Measurements from ENCODE around the gene PHKG2.

Gene PHKG2

GRCh38 chr16:30738984-30739951 lies 9.0 kb upstream of the PHKG2 start:
- Mint-ChIP-seq H3K36me3 (peaks cover 28% of the 10 kb centered on the region), H3K4me3 (no peak overlapping the region), H3K9me3 (no peaks in the 10 kb centered on the region), H3K27ac (no peak overlapping the region), H3K4me1 (peaks cover 12% of the 10 kb centered on the region), H3K27me3 (no peaks in the 10 kb centered on the region)
- DNase-seq (ENCODE audit: low spot score in 2 of 2) = no peak
- ATAC-seq (ENCODE audit: low read depth) = no peak

DNA sequence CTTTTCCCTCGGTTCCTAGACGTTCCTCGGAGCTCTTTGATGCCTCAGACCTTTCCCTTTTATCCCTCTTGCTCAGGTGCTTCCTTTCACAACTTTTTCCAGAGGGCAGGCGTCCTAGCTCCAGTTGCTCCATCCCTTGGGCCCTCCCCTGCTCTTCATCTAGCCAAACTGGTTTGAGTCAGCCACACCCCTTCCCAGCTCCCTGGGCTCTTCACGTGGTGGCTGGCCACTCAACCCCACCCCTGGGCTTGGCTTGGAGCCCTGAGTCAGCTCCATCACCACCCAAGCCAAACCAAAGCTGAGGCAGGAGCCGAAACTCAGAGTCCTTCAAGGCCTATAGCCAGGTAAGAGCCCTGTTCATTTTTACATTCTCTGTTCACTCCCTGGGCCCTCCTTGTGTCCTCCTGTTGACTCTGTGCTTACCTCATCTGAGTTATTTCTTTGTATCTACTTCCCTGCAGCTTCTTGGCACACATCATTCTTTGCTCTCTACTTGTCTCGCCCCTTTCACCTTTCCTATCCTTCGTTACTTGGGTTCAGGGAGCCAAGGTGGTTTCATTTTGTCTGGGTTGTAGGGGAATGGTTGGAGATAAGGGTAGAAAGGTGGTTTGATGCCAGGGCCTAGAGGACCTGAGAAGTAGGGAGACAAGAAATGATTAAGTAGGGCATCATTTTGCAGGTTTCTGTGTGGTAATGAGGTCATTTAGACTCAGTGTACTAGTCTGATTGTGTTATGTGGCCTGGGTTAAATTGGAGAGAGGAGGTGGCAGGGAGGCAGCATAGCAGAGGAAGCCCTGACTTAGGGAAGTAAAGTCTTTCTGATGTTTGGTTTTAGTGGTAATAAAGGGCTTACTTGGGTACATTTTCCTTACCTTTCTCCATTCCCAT lies 7.6 kb upstream of the PHKG2 start:
- Mint-ChIP-seq H3K4me3 (no peak overlapping the region), H3K4me1 (peaks cover 12% of the 10 kb centered on the region), H3K27ac (no peak overlapping the region), H3K9me3 (no peaks in the 10 kb centered on the region), H3K27me3 (no peaks in the 10 kb centered on the region), H3K36me3 (peaks cover 32% of the 10 kb centered on the region)
- ATAC-seq (ENCODE audit: low read depth) (no peak), DNase-seq (ENCODE audit: low spot score in 2 of 2) (no peak)

DNA sequence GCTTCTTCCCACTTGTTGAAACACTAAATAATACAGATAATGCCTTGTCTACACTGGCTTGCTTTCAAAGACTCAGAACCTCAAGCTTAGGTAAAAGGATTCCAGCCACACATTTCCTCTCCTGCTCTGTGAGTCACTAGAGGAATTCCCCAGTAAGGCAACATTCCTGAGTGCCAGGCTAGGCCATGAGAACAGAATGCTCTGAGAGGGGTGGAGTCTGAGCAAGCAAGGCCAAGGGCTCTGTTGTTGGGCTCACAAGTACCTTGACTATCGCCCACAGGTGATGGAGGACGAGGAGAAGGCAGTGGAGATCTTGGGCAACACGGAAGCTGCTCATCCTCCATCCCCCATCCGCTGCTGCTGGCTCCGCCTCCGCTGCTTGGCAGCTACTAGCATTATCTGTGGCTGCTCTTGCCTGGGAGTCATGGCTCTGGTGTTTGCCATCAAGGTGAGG lies 6.7 kb upstream of the PHKG2 start:
- Mint-ChIP-seq H3K4me1 (peaks cover 12% of the 10 kb centered on the region), H3K27me3 (no peaks in the 10 kb centered on the region), H3K27ac (no peak overlapping the region), H3K9me3 (no peaks in the 10 kb centered on the region), H3K4me3 (no peak overlapping the region), H3K36me3 (peaks cover 30% of the 10 kb centered on the region)
- no peak for ATAC-seq (ENCODE audit: low read depth)
- DNase-seq (ENCODE audit: low spot score in 2 of 2) = no peak

GRCh38 chr16:30743716-30744115 lies 4.5 kb upstream of the PHKG2 start:
- no peaks in the 10 kb centered on the region for H3K9me3 Mint-ChIP-seq
- DNase-seq (ENCODE audit: low spot score in 2 of 2) (no peak), ATAC-seq (ENCODE audit: low read depth) (no peak)
- no peak overlapping the region for H3K27ac Mint-ChIP-seq
- H3K36me3 Mint-ChIP-seq = peaks cover 19% of the 10 kb centered on the region
- H3K4me3 Mint-ChIP-seq = no peak overlapping the region
- H3K4me1 Mint-ChIP-seq = peaks cover 18% of the 10 kb centered on the region
- no peaks in the 10 kb centered on the region for H3K27me3 Mint-ChIP-seq

DNA sequence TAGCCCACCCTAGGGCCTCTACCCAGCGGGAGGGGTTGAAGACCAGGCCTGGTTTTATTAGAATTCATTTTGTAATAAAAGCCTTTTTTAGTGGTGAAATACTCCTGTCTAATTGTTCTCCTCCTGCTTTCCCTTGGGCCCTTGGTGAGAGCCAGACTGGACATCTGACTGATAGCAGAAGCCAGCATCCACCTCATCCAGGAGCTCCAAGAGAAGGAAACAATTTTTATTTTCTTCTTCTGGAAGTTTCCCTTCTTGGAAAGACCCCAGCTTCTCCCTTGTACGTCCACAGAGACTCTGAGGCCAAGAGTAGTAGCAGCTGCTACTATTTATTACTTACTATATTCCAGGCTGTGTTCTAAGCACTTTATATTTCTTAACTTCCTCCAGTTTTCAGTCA lies 4.0 kb upstream of the PHKG2 start:
- ATAC-seq (ENCODE audit: low read depth) (no peak), DNase-seq (ENCODE audit: low spot score in 2 of 2) (no peak)
- Mint-ChIP-seq H3K27ac (no peak overlapping the region), H3K27me3 (no peaks in the 10 kb centered on the region), H3K36me3 (peaks cover 17% of the 10 kb centered on the region), H3K9me3 (no peaks in the 10 kb centered on the region), H3K4me3 (no peak overlapping the region), H3K4me1 (peaks cover 21% of the 10 kb centered on the region)

DNA sequence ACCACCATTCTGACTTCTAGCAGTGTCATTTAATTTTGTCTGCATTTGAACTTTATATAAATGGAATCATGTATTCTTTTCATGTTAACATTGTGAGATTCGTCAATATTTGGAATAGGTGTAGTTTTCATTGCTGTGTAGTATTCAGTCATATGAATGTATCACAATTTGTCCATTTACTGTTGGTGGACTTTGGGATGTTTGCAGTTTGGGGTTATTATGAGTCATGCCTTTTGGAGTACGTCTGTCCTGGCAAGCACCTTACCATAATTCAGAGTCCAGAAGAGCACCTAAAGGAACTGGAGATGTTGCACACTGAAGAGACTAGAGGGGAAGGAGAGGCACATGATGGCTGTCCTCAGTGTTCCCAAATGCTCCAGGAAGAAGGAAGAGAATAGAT lies 3.1 kb upstream of the PHKG2 start:
- DNase-seq (ENCODE audit: low spot score in 2 of 2) = no peak
- H3K36me3 Mint-ChIP-seq = peaks cover 17% of the 10 kb centered on the region

GRCh38 chr16:30746638-30747175 lies 1.5 kb upstream of the PHKG2 start:
- peaks cover 23% of the 10 kb centered on the region for H3K36me3 Mint-ChIP-seq

More for the DNA sequence above, 3.1 kb upstream of the PHKG2 start:
- Mint-ChIP-seq H3K27ac (no peak overlapping the region), H3K4me1 (peaks cover 24% of the 10 kb centered on the region), H3K27me3 (no peaks in the 10 kb centered on the region), H3K4me3 (no peak overlapping the region), H3K9me3 (no peaks in the 10 kb centered on the region)
- ATAC-seq (ENCODE audit: low read depth) = no peak

DNA sequence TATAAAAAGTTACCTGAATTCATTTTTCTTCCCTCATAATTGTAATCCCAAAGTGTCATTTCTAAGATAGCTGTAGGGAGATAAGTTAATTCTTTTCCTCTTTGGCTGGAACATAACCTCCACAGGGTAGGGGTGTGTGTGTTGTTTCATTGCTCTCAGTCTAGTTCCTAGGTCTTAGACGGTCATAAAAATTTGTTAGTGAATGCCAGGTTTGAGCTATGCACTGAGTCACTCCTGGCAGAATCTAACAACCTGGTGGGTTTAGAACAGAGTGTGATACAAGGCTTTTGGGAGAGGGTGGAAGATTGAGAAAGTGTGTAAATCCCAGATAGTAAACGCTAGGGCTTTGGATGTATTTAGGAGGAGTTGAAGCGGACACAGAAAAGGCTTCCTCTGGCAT lies 894 bp upstream of the PHKG2 start:
- peaks cover 17% of the 10 kb centered on the region for H3K4me1 Mint-ChIP-seq
- H3K27me3 Mint-ChIP-seq = no peaks in the 10 kb centered on the region
- no peaks in the 10 kb centered on the region for H3K9me3 Mint-ChIP-seq
- peak overlapping the region; percentile 94 for H3K4me3 Mint-ChIP-seq
- ATAC-seq (ENCODE audit: low read depth) = no peak
- H3K27ac Mint-ChIP-seq = peak overlapping the region; percentile 80
- DNase-seq (ENCODE audit: low spot score in 2 of 2) = no peak
- peaks cover 18% of the 10 kb centered on the region for H3K36me3 Mint-ChIP-seq

More at GRCh38 chr16:30746638-30747175, 1.5 kb upstream of the PHKG2 start:
- Mint-ChIP-seq H3K4me3 (no peak overlapping the region), H3K27me3 (no peaks in the 10 kb centered on the region), H3K27ac (no peak overlapping the region), H3K4me1 (peaks cover 22% of the 10 kb centered on the region), H3K9me3 (no peaks in the 10 kb centered on the region)
- ATAC-seq (ENCODE audit: low read depth) (no peak), DNase-seq (ENCODE audit: low spot score in 2 of 2) (no peak)

DNA sequence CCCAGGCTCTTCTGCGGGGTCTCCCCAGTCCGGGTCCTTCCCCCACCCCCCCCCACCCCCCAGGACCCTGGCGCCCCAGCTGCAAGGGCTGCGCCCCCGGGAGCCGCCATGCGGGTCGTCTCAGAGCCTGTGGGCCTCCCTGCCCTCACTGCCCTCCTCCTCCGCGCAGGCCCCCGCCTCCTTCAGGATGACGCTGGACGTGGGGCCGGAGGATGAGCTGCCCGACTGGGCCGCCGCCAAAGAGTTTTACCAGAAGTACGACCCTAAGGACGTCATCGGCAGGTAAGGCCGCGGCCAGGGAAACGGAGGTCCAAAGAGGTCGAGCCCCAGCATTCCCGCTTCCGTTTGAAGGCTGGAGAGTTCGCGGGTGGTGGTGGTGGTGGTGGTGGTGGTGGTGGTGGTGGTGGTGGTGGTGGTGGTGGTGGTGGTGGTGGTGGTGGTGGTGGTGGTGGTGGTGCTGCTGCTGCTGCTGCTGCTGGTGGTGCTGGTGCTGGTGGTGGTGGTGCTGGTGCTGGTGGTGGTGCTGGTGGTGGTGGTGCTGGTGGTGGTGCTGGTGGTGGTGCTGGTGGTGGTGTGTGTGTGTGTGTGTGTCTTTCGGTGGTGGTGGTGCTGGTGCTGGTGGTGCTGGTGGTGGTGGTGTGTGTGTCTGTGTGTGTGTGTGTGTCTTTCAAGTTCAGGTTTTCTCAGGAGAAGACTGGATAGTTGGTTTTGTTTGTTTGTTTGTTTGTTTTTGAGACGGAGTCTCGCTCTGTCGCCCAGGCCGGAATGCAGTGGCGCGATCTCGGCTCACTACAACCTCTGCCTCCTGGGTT lies 615 bp downstream of the PHKG2 start:
- no peak for DNase-seq (ENCODE audit: low spot score in 2 of 2)
- Mint-ChIP-seq H3K4me1 (peaks cover 17% of the 10 kb centered on the region), H3K36me3 (peaks cover 16% of the 10 kb centered on the region), H3K4me3 (peak overlapping the region; percentile 94), H3K27ac (peak overlapping the region; percentile 80), H3K9me3 (no peaks in the 10 kb centered on the region), H3K27me3 (no peaks in the 10 kb centered on the region)
- ATAC-seq (ENCODE audit: low read depth) = no peak

- peak overlapping the region; percentile 94 for H3K4me3 Mint-ChIP-seq
- no peak for DNase-seq (ENCODE audit: low spot score in 2 of 2)
Observed at GRCh38 chr16:30750201-30750600, 2.0 kb downstream of the PHKG2 start.

DNA sequence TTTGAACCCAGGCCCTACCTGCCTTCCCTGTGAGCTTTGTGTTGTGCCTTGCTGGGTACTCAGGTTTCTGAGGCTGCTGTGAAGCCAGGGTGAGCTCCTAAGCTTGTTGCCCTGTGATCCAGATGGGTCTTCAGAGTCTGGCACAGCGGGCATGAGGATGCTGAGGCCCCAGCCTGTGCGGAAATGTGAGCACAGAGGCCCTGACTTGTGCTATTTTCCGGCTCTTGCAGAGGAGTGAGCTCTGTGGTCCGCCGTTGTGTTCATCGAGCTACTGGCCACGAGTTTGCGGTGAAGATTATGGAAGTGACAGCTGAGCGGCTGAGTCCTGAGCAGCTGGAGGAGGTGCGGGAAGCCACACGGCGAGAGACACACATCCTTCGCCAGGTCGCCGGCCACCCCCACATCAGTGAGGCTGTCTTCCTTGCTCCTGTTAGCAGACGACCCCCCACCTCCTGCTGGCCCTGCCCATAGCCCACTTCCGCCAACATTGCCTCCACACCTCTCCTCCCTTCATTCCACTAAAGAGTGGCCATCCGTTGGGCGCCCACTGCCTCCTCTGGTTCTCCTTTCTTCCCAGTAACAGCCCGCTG lies 2.7 kb downstream of the PHKG2 start:
- DNase-seq (ENCODE audit: low spot score in 2 of 2) (no peak), ATAC-seq (ENCODE audit: low read depth) (no peak)
- no peaks in the 10 kb centered on the region for H3K27me3 Mint-ChIP-seq
- H3K4me3 Mint-ChIP-seq = no peak overlapping the region
- no peak overlapping the region for H3K27ac Mint-ChIP-seq
- peaks cover 17% of the 10 kb centered on the region for H3K4me1 Mint-ChIP-seq
- H3K36me3 Mint-ChIP-seq = peaks cover 18% of the 10 kb centered on the region
- no peaks in the 10 kb centered on the region for H3K9me3 Mint-ChIP-seq

More at GRCh38 chr16:30750201-30750600, 2.0 kb downstream of the PHKG2 start:
- no peak for ATAC-seq (ENCODE audit: low read depth)
- Mint-ChIP-seq H3K27me3 (no peaks in the 10 kb centered on the region), H3K9me3 (no peaks in the 10 kb centered on the region), H3K4me1 (peaks cover 17% of the 10 kb centered on the region), H3K36me3 (peaks cover 16% of the 10 kb centered on the region), H3K27ac (no peak overlapping the region)

GRCh38 chr16:30753596-30753995 lies 5.4 kb downstream of the PHKG2 start:
- Mint-ChIP-seq H3K4me3 (no peak overlapping the region), H3K27ac (no peak overlapping the region), H3K27me3 (no peaks in the 10 kb centered on the region), H3K36me3 (peaks cover 18% of the 10 kb centered on the region), H3K9me3 (no peaks in the 10 kb centered on the region), H3K4me1 (peaks cover 13% of the 10 kb centered on the region)
- ATAC-seq (ENCODE audit: low read depth) = no peak
- no peak for DNase-seq (ENCODE audit: low spot score in 2 of 2)

Measured in memory B cell (primary cell).